HG02884 (cell line): Measurements from ENCODE around the gene ENTREP1.

Source experiments
- ATAC-seq: cut with Tn5 transposase; IDR thresholded peaks from one replicate; pipeline ENCODE4 v1.9.1; 2021; ENCODE audit warnings: mild to moderate bottlenecking, moderate library complexity; ENCODE audit not compliant: unreplicated experiment

ENTREP1 gene

GRCh38 chr9:69363191-69363590 lies 38.2 kb downstream of the ENTREP1 start:
- no peak for ATAC-seq

- ATAC-seq = no peak
Measured at GRCh38 chr9:69364510-69365150, 39.6 kb downstream of the ENTREP1 start.

GRCh38 chr9:69370430-69370829 lies 45.4 kb downstream of the ENTREP1 start:
- no peak for ATAC-seq

GRCh38 chr9:69371001-69371400 lies 46.0 kb downstream of the ENTREP1 start:
- no peak for ATAC-seq

- ATAC-seq = no peak
Measured at GRCh38 chr9:69376651-69377050, 51.6 kb downstream of the ENTREP1 start.

GRCh38 chr9:69377291-69377690 lies 52.3 kb downstream of the ENTREP1 start:
- no peak for ATAC-seq

GRCh38 chr9:69377981-69378380 lies 53.0 kb downstream of the ENTREP1 start:
- ATAC-seq = no peak

- no peak for ATAC-seq
Measured at GRCh38 chr9:69379270-69379982, 54.4 kb downstream of the ENTREP1 start.

- no peak for ATAC-seq
Measured at GRCh38 chr9:69380301-69380700, 55.3 kb downstream of the ENTREP1 start.

- ATAC-seq = no peak
Measured at GRCh38 chr9:69380811-69381210, 55.8 kb downstream of the ENTREP1 start.

GRCh38 chr9:69382135-69382534 lies 57.1 kb downstream of the ENTREP1 start:
- no peak for ATAC-seq

GRCh38 chr9:69385581-69386033 lies 60.6 kb downstream of the ENTREP1 start:
- no peak for ATAC-seq

GRCh38 chr9:69386651-69387050 lies 61.6 kb downstream of the ENTREP1 start:
- ATAC-seq = no peak

GRCh38 chr9:69388596-69388995 lies 63.6 kb downstream of the ENTREP1 start:
- no peak for ATAC-seq

GRCh38 chr9:69389437-69389995 lies 64.5 kb downstream of the ENTREP1 start:
- ATAC-seq = no peak

GRCh38 chr9:69391487-69391886 lies 66.5 kb downstream of the ENTREP1 start:
- ATAC-seq = no peak

GRCh38 chr9:69391946-69392345 lies 66.9 kb downstream of the ENTREP1 start:
- no peak for ATAC-seq

- no peak for ATAC-seq
Measured at GRCh38 chr9:69392826-69393225, 67.8 kb downstream of the ENTREP1 start.

GRCh38 chr9:69393425-69393824 lies 68.4 kb downstream of the ENTREP1 start:
- ATAC-seq = no peak

GRCh38 chr9:69395718-69396117 lies 70.7 kb downstream of the ENTREP1 start:
- ATAC-seq = no peak

- no peak for ATAC-seq
Measured at GRCh38 chr9:69396759-69397158, 71.7 kb downstream of the ENTREP1 start.
